G401 (cell line): Measurements from ENCODE around the gene TMEM17. TPM values are rescaled to one million over a fixed set of nuclear protein-coding genes. Genes with fewer than 3 reads are reported as not detected.
"Not testable (repeated sequence)": the region's sequence is repeated elsewhere in the genome, so short reads cannot be mapped to it uniquely, and the experiment has no call there.

Experiments
- DNase-seq: peaks from one replicate; pipeline ENCODE4 v3.0.0-alpha.2; 2015; ENCODE audit warnings: low spot score
- in situ Hi-C: cut with HindIII; loops from 2 replicates; pipeline ENCODE4 v1.10.0; 2016; ENCODE audit warnings: low sequenced_read_pairs, mixed read lengths
- total RNA-seq: library from RNA; depleted of rRNA; stranded (reverse); fragments of >200 nt; shearing (Covaris generic); gene quantifications from 2 replicates; pipeline ENCODE4 v1.2.3, GENCODE V29; 2014; rRNA removed

TMEM17 gene
- 1.3 and 2.4 TPM in 2 replicates for total RNA-seq

- peak; percentile 94 for DNase-seq
- in situ Hi-C loops: no loop called here
Measured at GRCh38 chr2:62505750-62506420, at the start of gene TMEM17. TMEM17 (minus strand) TSS chr2:62506195; CDS start chr2:62506129, 66 bp downstream.

- no peak for DNase-seq
Measured at GRCh38 chr2:62554440-62554839, 48.4 kb upstream of the TMEM17 start.

DNA sequence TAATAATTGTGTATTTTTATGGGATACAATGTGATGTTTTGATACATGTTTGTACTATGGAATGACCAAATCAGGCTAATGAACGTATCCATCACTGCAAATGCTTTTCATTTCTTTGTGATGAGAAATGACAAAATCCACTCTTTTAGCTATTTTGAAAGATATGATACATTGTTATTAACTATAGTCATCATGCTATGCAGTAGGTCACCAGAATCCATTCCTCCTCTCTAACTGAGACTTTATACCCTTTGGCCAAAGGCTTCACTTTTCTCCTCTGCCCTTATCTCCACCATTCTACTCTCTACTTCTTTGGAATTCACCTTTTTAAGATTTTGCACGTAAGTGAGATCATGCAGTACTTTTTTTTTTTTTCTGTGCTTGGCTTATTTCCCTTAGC is 44.5 kb upstream of the TMEM17 start:
- in situ Hi-C loops: no loop called here
- DNase-seq: no peak

More at GRCh38 chr2:62554440-62554839, 48.4 kb upstream of the TMEM17 start:
- in situ Hi-C loops: no loop called here

DNA sequence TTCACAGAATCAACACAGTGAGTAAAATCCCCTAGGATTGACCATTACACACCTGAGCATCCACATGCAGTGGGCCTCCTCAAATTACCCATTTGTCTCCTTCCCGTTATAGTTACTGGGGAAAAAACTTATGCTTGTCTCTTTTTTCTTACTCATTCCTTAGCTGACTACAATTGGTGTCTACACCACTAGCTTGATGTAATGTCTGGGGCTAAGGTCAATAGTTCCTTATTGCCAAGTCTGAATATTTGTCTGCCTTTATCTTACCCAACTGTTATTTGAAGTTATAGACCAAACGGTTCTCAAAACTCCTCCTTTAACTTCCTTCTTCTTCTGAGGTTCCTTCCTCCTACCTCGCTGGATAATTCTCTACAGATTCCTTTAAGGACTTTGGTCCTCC is 41.9 kb upstream of the TMEM17 start:
- in situ Hi-C loops: no loop called here
- no peak for DNase-seq

GRCh38 chr2:62545261-62545660 is 39.3 kb upstream of the TMEM17 start:
- no peak for DNase-seq
- in situ Hi-C loops: no loop called here

GRCh38 chr2:62540408-62541168 is 34.6 kb upstream of the TMEM17 start:
- in situ Hi-C loops: no loop called here
- DNase-seq: no peak

DNA sequence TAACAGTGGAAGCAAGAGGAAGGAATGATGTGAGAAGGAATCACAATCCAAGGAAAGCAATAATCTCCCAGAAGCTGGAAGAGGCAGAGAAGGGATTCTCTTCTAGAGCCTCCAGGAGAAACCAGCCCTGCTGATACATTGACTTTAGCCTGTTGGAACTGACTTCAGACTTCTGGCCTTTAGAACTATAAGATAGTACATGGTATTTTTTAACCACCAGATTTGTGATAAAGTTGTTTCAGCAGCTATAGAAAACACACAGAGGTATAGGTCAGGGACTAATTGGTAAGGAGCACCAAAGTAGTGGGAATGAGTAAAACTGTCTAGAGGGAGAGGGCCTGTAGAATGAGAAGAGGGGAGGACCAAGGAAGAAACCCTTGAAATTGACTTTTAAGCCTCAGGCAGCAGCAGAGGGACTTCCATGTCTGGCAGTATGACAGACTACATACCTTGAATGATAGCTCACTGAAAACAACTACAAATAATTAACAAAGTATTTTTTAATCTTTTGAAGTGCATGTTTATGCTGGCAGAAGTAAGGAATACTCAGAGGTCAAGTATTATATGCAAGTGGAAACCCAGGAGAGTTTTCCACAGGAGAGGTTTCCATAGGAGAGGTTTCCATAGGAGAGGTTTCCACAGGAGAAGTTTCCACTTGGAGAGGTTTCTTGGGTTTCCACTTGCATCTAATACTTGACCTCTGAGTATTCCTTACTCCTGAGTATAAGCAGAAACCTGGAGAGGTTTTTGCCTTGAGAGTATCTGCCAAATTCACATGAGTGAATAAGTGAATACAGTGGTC is 33.8 kb upstream of the TMEM17 start:
- in situ Hi-C loops: no loop called here
- DNase-seq: no peak

DNA sequence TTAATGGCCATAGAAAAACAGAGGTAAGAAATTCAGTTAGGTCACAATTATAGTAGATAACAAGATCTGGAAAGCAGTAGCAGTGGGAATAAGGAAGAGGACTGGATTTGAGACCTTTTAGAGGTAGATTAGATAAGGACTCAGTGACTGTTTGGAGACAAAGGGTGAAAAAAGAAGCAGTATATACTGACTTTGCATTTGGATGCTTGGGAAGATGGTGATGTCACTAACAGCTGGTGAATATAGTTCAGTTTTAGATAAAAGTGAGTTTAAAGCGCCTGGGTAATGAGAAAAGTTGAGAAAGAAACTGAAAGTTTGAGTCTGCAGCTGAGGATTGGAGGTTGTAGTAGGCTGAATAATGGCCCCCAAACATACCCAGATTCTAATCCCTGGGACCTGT is 32.8 kb upstream of the TMEM17 start:
- in situ Hi-C loops: no loop called here
- no peak for DNase-seq

- no peak for DNase-seq
- in situ Hi-C loops: no loop called here
Measured at GRCh38 chr2:62537814-62538213, 31.8 kb upstream of the TMEM17 start.

- in situ Hi-C loops: no loop called here
- no peak for DNase-seq
Measured at GRCh38 chr2:62536873-62537547, 31.0 kb upstream of the TMEM17 start.

- DNase-seq, in situ Hi-C loops: not testable (repeated sequence)
Measured at GRCh38 chr2:62535521-62535920, 29.5 kb upstream of the TMEM17 start.

DNA sequence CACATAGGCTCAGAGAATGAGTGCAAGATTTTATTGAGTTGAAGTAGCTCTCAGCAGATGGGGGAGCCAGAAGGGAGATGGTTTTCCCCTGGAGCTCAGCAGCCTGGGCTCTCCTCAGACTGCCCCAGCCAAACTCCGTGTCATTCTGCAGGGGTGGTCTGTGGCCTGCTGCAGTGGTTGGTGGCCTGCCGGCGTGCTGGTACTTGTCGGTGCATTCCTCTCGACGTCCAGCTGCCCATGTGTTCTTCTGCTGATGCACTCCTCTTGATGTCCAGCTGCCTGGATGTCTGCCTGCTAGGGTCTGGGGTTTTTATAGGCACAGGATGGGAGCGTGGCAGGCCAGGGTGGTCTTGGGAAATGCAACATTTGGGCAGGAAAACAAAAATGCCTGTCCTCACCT is 25.6 kb upstream of the TMEM17 start:
- in situ Hi-C loops: no loop called here
- no peak for DNase-seq

GRCh38 chr2:62529758-62530157 is 23.8 kb upstream of the TMEM17 start:
- no peak for DNase-seq
- in situ Hi-C loops: no loop called here

GRCh38 chr2:62527478-62528210 is 21.6 kb upstream of the TMEM17 start:
- DNase-seq: no peak
- in situ Hi-C loops: no loop called here

GRCh38 chr2:62526531-62527381 is 20.8 kb upstream of the TMEM17 start:
- in situ Hi-C loops: no loop called here
- DNase-seq: no peak

GRCh38 chr2:62525549-62526269 is 19.7 kb upstream of the TMEM17 start:
- DNase-seq: no peak
- in situ Hi-C loops: no loop called here

DNA sequence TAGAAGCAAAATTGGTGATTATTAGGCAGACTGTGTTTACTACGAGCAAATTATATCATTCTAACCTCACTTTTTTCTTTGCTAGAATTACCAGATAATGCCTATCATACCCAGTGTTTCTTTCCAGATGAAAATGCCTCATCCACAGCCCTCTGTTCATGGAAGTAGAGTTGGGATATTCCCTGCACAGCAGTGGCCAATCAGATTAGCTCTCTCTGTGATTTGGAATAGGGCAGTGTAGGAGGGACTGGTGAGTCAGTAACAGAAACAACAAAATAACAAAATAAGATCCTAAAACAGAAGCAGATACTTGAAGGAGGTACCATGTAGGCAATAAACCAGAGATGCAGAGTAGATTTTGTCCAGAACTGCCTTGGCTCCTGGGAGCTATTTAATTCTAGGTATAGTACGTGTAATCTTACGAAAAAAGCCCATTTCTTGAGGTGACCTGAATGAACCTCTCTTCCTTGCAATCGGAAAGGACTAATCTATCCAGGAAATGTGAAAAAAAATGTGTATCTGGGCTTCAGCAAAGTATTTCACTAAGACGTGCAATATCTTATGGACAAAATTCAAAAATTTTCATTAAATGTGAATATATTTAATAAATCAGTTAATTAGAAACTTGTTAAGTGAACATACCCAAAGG is 18.4 kb upstream of the TMEM17 start:
- no peak for DNase-seq
- in situ Hi-C loops: no loop called here
